Forelimb muscle (tissue), 1 donor: Measurements from ENCODE around the gene ZFP90. TPM values are rescaled to one million over a fixed set of nuclear protein-coding genes. Genes with fewer than 3 reads are reported as not detected.
"Not testable (repeated sequence)": the region's sequence is repeated elsewhere in the genome, so short reads cannot be mapped to it uniquely, and the experiment has no call there.

Experiments
- DNase-seq: peaks from one replicate; pipeline ENCODE4 v3.0.0-alpha.2; 2013; ENCODE audit warnings: low read depth
- polyA plus RNA-seq: library from polyadenylated mRNA; unstranded; fragments of 120-200 nt; gene quantifications from one replicate; pipeline ENCODE4 v1.2.1, GENCODE V29; 2013; ENCODE audit not compliant: insufficient read length

The ZFP90 gene
- polyA plus RNA-seq, 1 donor, result 18.6 TPM

DNA sequence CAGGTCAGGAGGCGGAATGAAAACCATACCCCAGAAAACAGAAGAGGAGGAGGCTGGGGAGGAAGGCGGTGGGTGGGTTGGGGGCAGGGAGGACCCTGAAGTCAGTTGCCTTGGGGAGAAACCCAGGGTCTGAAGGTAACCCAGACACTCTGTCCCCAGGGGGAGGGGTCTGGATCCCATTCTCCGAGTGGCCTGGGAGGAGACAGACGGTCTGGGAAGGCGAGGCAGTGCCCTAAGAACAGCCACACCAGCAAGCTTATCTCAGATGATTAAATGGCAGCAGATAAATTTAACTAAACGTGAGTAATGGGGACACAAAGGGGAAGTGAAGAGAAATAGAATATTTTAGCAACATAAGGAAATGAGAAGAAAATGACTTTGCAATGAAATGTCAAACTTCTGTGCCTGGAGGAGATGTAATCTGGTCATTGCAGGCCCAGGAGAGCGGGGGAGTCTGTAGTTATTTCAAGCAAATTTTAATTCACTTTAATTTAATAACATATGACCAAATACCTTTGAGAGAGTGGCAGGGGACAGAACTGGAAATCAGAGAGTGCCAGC, 21.4 kb upstream of the ZFP90 start:
- no peak for DNase-seq

DNA sequence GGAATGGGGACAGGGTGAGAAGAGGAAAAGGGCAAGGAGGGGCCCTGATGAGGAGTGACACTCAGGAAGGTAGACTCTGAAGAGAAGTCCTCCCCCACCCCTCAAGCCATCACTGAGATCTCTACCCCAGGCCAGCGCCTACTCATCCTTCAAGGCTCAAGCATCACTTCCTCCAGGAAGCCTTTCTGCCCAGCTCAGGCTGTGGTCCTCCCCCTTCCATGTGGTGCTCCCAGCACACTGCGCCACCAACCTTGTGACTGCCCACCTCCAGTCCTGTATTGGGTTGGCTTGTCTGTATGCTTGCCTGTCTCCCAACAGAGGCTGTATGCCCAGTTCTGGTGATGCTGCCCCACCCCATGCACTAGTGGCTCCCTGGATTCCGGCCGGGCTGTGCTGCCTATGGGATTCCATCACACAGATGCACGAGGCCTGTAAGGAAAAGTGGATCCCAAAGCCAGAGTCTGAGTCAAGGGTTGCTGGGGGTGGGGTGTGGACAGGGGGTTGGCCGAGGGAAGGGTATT, 19.8 kb upstream of the ZFP90 start:
- no peak for DNase-seq

DNA sequence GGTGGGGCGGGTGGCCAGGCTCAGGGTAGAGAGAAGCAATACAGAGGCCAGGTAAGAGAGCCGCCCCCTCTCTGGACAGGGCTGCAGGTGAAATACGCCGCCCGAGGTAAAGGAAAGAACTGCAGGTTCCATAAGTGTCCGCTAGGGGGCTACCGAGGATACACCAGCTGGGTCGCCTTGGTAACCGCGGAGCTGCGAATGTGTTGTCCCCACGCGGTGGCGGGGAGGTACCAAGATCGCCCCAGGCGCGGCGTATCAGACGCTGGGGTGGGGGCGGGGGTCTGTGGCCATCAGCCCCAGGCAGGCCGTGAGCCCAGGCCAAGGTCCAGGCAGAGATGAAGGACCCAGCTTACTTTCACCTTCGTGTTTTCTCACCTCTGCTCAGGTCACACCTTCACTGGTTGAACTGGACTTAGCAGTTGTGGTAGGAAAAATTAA, 18.4 kb upstream of the ZFP90 start:
- DNase-seq, result peak; percentile 65

DNA sequence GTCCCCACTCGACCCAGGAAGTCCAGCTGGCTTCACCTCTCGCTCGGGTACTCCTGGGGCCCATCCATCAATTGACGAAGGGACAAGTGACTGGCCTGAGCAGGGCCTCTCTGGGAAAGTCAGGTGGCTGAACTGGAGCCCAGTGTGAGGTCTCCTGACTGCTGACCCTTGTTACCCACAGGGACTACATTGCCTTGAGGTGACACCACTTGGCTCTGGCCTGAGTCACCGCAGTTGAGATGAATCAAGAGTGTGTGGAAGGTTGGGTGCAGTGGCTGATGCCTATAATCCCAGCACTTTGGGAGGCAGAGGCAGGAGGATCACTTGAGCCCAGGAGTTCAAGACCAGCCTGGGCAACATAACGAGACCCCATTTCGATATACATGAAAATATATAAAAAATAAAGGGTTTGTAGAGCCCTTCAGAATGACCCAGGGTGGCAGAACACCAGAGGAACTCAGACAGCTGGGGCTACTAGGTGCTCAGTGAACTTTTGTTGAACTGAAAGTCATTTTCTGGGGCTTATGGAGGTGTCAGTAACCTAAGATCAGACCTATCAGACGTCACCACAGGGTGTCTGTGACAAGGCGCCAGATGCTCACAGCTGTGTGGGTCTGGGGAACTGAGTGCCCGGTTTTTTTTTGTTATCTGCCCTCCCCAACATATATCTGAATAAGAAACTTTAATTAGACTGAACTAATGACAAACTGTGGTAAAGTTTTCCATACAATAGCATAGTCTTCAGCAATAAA, 14.8 kb upstream of the ZFP90 start:
- DNase-seq, result no peak

DNA sequence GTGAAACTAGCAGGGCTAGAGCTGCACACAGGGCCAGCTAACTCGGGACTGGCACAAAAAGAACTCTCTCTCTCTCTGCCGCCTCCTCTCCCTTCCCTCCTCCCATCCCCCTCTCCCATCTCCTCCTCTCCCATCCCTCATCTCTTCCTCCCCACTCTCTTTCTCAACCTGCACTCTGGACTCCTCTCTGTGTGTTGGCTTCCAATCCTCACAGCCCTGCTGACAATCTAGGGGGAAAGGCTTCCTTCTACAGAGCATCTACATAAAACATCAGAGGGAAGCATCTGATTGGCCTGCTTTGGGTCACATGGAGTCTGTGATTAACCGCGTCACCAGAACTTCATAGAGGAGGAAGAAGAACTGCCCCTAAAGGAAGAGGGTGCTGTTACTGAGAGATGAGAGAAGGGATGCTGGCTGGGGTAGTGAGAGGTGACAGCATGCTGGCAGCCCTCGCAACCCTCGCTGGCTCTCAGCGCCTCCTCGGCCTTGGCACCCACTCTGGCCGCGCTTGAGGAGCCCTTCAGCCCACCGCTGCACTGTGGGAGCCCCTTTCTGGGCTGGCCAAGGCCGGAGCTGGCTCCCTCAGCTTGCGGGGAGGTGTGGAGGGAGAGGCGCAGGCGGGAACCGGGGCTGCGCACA, 12.8 kb upstream of the ZFP90 start:
- no peak for DNase-seq

DNA sequence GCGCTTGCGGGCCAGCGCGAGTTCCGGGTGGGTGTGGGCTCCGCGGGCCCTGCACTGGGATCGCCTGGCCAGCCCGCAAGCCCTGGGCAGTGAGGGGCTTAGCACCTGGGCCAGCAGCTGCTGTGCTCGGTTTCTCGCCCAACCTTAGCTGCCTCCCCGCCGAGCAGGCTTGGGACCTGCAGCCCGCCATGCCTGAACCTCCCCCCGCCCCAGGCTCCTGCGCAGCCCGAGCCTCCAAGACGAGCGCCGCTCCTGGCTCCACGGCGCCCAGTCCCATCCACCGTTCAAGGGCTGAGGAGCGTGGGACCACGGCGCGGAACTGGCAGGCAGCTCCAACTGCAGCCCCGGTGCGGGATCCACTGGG, 12.3 kb upstream of the ZFP90 start:
- no peak for DNase-seq

GRCh38 chr16:68528233-68528632, 10.9 kb upstream of the ZFP90 start:
- DNase-seq, result no peak

GRCh38 chr16:68528686-68529379, 10.3 kb upstream of the ZFP90 start:
- peak; percentile 61 for DNase-seq

- no peak for DNase-seq
Measured at GRCh38 chr16:68529608-68529930, 9.5 kb upstream of the ZFP90 start.

- no peak for DNase-seq
Measured at GRCh38 chr16:68529931-68530701, 9.0 kb upstream of the ZFP90 start.

DNA sequence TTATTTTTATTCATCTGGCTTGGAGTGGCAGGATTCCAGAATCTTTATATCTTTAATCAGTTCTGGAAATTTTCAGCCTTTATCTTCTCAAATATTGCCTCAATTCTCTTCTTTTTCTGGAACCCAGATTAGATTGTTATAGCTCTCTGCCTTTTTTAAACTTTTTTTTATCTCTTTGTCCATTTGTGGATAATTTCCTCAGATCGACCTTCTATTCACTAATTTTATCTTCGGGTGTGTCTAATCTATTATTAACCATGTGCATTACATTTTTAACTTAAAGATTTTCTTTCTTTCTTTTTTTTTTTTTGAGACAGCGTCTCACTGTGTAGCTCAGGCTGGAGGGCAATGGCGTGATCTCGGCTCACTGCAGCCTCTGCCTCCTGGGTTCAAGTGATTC, 5.2 kb upstream of the ZFP90 start:
- DNase-seq, result no peak

GRCh38 chr16:68535331-68535730, 3.8 kb upstream of the ZFP90 start:
- DNase-seq, result no peak

- no peak for DNase-seq
Measured at GRCh38 chr16:68539711-68540239, 684 bp downstream of the ZFP90 start.

- DNase-seq, result no peak
Measured at GRCh38 chr16:68548947-68549346, 9.9 kb downstream of the ZFP90 start.

DNA sequence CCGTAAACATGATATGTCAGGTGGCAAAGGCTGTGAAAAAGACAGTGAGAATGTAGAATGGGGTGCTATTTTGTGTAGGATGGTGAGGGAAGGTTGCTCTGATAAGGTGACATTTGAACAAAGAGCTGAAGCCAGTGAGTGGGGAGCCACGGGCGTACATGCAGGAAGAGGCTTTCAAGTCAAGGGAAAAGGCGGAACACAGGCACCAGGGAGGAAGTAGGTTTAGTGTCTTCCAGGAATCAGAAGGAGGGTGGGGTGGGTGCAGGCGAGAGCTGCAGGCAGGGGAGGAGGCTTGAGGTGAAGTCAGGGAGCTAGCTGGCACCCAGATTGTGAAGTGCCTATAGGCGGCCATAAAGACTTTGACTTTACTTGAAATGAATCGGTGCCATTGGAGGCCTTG, 14.1 kb downstream of the ZFP90 start:
- DNase-seq, result no peak

- not testable (repeated sequence) for DNase-seq
Measured at GRCh38 chr16:68560341-68560740, 21.2 kb downstream of the ZFP90 start.

DNA sequence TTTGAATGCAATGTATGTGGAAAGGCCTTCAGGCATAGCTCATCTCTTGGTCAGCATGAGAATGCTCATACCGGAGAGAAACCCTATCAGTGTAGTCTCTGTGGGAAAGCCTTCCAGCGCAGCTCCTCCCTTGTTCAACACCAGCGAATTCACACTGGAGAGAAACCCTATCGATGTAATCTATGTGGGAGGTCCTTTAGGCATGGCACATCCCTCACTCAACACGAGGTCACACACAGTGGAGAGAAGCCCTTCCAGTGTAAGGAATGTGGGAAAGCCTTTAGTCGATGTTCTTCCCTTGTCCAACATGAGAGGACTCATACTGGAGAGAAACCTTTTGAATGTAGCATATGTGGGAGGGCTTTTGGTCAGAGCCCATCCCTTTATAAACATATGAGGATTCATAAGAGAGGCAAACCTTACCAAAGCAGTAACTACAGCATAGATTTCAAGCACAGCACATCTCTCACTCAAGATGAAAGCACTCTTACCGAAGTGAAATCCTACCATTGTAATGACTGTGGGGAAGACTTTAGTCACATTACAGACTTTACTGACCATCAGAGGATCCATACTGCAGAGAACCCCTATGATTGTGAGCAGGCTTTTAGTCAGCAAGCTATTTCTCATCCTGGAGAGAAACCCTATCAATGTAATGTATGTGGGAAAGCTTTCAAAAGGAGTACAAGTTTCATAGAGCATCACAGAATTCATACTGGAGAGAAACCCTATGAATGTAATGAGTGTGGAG, 24.7 kb downstream of the ZFP90 start:
- no peak for DNase-seq

DNA sequence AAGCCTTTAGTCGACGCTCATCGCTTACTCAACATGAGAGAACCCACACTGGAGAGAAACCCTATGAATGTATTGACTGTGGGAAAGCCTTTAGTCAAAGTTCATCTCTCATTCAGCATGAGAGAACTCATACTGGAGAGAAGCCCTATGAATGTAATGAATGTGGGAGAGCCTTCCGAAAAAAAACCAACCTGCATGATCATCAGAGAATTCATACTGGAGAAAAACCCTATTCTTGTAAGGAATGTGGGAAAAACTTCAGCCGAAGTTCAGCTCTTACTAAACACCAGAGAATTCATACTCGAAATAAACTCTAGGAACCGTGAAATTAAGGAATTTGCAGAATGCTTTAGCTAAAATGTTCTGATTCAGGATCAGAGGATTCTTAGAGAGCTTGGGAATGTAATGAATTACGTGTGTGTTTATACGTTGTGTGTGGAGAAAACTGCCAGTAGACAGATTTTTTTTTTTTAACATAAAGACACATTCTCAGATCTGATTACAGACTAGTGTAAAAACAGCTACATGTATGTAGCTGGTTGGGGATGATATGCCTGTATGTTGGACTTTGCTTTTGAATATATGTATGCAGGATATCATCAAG, 25.4 kb downstream of the ZFP90 start:
- DNase-seq, result no peak

- DNase-seq, result no peak
Measured at GRCh38 chr16:68574479-68574878, 35.4 kb downstream of the ZFP90 start.

DNA sequence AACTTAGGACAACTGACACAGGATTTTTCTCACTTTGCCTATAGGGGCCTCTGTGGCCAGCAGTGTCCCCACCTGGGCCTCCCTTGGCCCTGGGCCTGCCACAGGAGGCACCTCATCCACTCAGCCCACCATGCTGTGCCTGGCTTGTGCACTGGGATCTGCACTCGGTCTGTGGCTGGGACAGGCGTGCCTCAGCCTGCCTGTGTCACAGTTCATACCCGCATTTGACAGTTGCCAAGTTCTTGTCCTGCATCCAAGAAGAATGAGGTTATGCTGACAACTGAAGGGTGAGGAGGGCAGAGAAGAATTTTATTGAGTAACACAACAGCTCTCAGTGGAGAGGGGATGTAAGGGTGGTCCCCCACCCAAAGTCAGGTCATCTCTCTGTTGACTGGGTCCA, 36.0 kb downstream of the ZFP90 start:
- DNase-seq, result no peak
